Ectodermal cell (in vitro differentiated cells): ENCODE measurements around the gene DPEP1.
"Not testable (repeated sequence)": the region's sequence is repeated elsewhere in the genome, so short reads cannot be mapped to it uniquely, and the experiment has no call there.

Source experiments
- H3K27ac ChIP-seq: 2 replicates; pipeline ENCODE4 v1.7.0; 2013; ENCODE audit warnings: mild to moderate bottlenecking, low read depth, low read length; ENCODE audit not compliant: insufficient read depth, poor library complexity, severe bottlenecking
- H3K27me3 ChIP-seq: 2 replicates; pipeline ENCODE4 v1.7.0; 2013; ENCODE audit warnings: mild to moderate bottlenecking, low read length; ENCODE audit not compliant: insufficient read depth, control insufficient read depth, poor library complexity, severe bottlenecking
- H3K36me3 ChIP-seq: one replicate; pipeline ENCODE4 v1.7.0; 2013; ENCODE audit warnings: low read length; ENCODE audit not compliant: control insufficient read depth, insufficient read depth
- H3K4me1 ChIP-seq: one replicate; pipeline ENCODE4 v1.7.0; 2013; ENCODE audit warnings: low read length; ENCODE audit not compliant: control insufficient read depth, insufficient read depth
- H3K4me3 ChIP-seq: 2 replicates; pipeline ENCODE4 v1.7.0; 2013; ENCODE audit warnings: low read depth, low read length, control low read depth; ENCODE audit not compliant: insufficient read depth
- H3K9me3 ChIP-seq: 2 replicates; pipeline ENCODE4 v1.7.0; 2013; ENCODE audit warnings: mild to moderate bottlenecking, low read length, moderate library complexity; ENCODE audit not compliant: control insufficient read depth
- WGBS, 2 experiments: methylation state at CpG; one replicate each; pipeline ENCODE4 v1.1.7; 2013; ENCODE audit warnings: missing lambda C conversion rate in 2 of 2; 5-methylcytosine and 5-hydroxymethylcytosine counted together

Gene DPEP1

GRCh38 chr16:89664238-89664637 is 50.8 kb downstream of the DPEP1 start:
- H3K9me3 ChIP-seq, H3K27ac ChIP-seq, H3K4me3 ChIP-seq, H3K4me1 ChIP-seq, H3K27me3 ChIP-seq: not testable (repeated sequence)
- WGBS, 2 experiments: 97 to 98% methylated on average over 10 of the region's 11 CpGs
- H3K36me3 ChIP-seq: peaks cover 49% of the 10 kb centered on the region

- 57 to 73% methylated on average over 5 to 6 of the region's 7 CpGs for WGBS, 2 experiments
- not testable (repeated sequence) for H3K27me3 ChIP-seq, H3K4me3 ChIP-seq, H3K9me3 ChIP-seq, H3K27ac ChIP-seq, H3K4me1 ChIP-seq
- peaks cover 31% of the 10 kb centered on the region for H3K36me3 ChIP-seq
Measured at GRCh38 chr16:89667000-89667399, 53.6 kb downstream of the DPEP1 start.

GRCh38 chr16:89667633-89668032 is 54.2 kb downstream of the DPEP1 start:
- no peaks in the 10 kb centered on the region for H3K27me3 ChIP-seq
- WGBS, 2 experiments: 81% methylated on average over 9 of the region's 9 CpGs
- H3K4me3 ChIP-seq: no peak overlapping the region
- no peak overlapping the region for H3K27ac ChIP-seq
- no peaks in the 10 kb centered on the region for H3K4me1 ChIP-seq
- H3K36me3 ChIP-seq: peaks cover 29% of the 10 kb centered on the region
- H3K9me3 ChIP-seq: no peaks in the 10 kb centered on the region

GRCh38 chr16:89668790-89669158 is 55.3 kb downstream of the DPEP1 start:
- no peaks in the 10 kb centered on the region for H3K4me1 ChIP-seq
- H3K27ac ChIP-seq: no peak overlapping the region
- peaks cover 23% of the 10 kb centered on the region for H3K36me3 ChIP-seq
- no peaks in the 10 kb centered on the region for H3K9me3 ChIP-seq
- H3K27me3 ChIP-seq: no peaks in the 10 kb centered on the region
- 92 to 96% methylated on average over 5 of the region's 5 CpGs for WGBS, 2 experiments
- no peak overlapping the region for H3K4me3 ChIP-seq

- H3K4me1 ChIP-seq: no peaks in the 10 kb centered on the region
- peaks cover 19% of the 10 kb centered on the region for H3K36me3 ChIP-seq
- no peak overlapping the region for H3K4me3 ChIP-seq
- no peak overlapping the region for H3K27ac ChIP-seq
- no peaks in the 10 kb centered on the region for H3K9me3 ChIP-seq
- WGBS, 2 experiments: 89 to 90% methylated on average over 13 of the region's 13 CpGs
- no peaks in the 10 kb centered on the region for H3K27me3 ChIP-seq
Measured at GRCh38 chr16:89669755-89670154, 56.3 kb downstream of the DPEP1 start.

- H3K9me3 ChIP-seq: no peaks in the 10 kb centered on the region
- WGBS, 2 experiments: 94 to 95% methylated on average over 10 of the region's 10 CpGs
- H3K27me3 ChIP-seq: no peaks in the 10 kb centered on the region
- peaks cover 14% of the 10 kb centered on the region for H3K36me3 ChIP-seq
- no peaks in the 10 kb centered on the region for H3K4me1 ChIP-seq
- no peak overlapping the region for H3K27ac ChIP-seq
- H3K4me3 ChIP-seq: no peak overlapping the region
Measured at GRCh38 chr16:89670496-89671431, 57.3 kb downstream of the DPEP1 start.

- not testable (repeated sequence) for H3K4me1 ChIP-seq, H3K27ac ChIP-seq
- 92 to 96% methylated on average over 4 of the region's 4 CpGs for WGBS, 2 experiments
Measured at GRCh38 chr16:89671565-89671964, 58.1 kb downstream of the DPEP1 start.

GRCh38 chr16:89672177-89672941 is 58.9 kb downstream of the DPEP1 start:
- 93 to 94% methylated on average over 16 of the region's 16 CpGs for WGBS, 2 experiments
- Histone ChIP-seq H3K27ac (no peak overlapping the region), H3K4me3 (no peak overlapping the region), H3K27me3 (no peaks in the 10 kb centered on the region), H3K4me1 (no peaks in the 10 kb centered on the region), H3K9me3 (no peaks in the 10 kb centered on the region), H3K36me3 (peaks cover 7% of the 10 kb centered on the region)

More at GRCh38 chr16:89671565-89671964, 58.1 kb downstream of the DPEP1 start:
- H3K36me3 ChIP-seq, H3K4me3 ChIP-seq, H3K27me3 ChIP-seq, H3K9me3 ChIP-seq: not testable (repeated sequence)

GRCh38 chr16:89678258-89678657 is 64.8 kb downstream of the DPEP1 start:
- H3K27ac ChIP-seq: no peak overlapping the region
- peaks cover 10% of the 10 kb centered on the region for H3K36me3 ChIP-seq
- no peaks in the 10 kb centered on the region for H3K4me1 ChIP-seq
- 93 to 98% methylated on average over 2 of the region's 2 CpGs for WGBS, 2 experiments
- no peaks in the 10 kb centered on the region for H3K27me3 ChIP-seq
- no peaks in the 10 kb centered on the region for H3K9me3 ChIP-seq
- H3K4me3 ChIP-seq: no peak overlapping the region

- Histone ChIP-seq H3K4me3 (no peak overlapping the region), H3K27me3 (no peaks in the 10 kb centered on the region), H3K36me3 (peaks cover 27% of the 10 kb centered on the region), H3K27ac (no peak overlapping the region), H3K4me1 (peaks cover 7% of the 10 kb centered on the region), H3K9me3 (no peaks in the 10 kb centered on the region)
- 97 to 100% methylated on average over 1 of the region's 1 CpG for WGBS, 2 experiments
Measured at GRCh38 chr16:89685916-89686315, 72.5 kb downstream of the DPEP1 start.
